Endothelial cell of umbilical vein (primary cell): ENCODE results near the gene NUP43. TPM values are rescaled to one million over a fixed set of nuclear protein-coding genes. Genes with fewer than 3 reads are reported as not detected.
"Not testable (repeated sequence)": the region's sequence is repeated elsewhere in the genome, so short reads cannot be mapped to it uniquely, and the experiment has no call there.

Experiments used
- BruUV-seq: library from RNA; stranded (reverse); fragments of 400-500 nt; replicated peaks from 2 replicates; lab custom pipeline; 2021; lab: Mats Ljungman, UMichigan
- CTCF ChIA-PET: fragments of 300-600, 350-600 bp; sonication (Branson Sonifier 250); formaldehyde crosslinking; loops from one replicate; lab custom pipeline; 2021; ENCODE audit warnings: antibody characterized with exemption, inconsistent platforms; lab: Charles Lee
- POLR2A ChIA-PET: fragments of 300-600, 350-600 bp; sonication (Branson Sonifier 250); formaldehyde crosslinking; loops from one replicate; lab custom pipeline; 2021; ENCODE audit warnings: antibody characterized with exemption, inconsistent platforms; lab: Charles Lee
- DNase-seq: peaks from one replicate; pipeline ENCODE4 v3.0.0-alpha.2; 2011; ENCODE audit warnings: low read depth, low spot score
- FAIRE-seq: peaks from 2 replicates; lab custom pipeline; 2011; peaks lifted over from hg19 to GRCh38; lab: Jason Lieb, UNC
- H2AFZ ChIP-seq: 2 replicates; pipeline ENCODE4 v1.6.0; 2012; ENCODE audit warnings: low read depth, low read length, control low read depth, inconsistent platforms
- H3K27ac ChIP-seq: 2 replicates; pipeline ENCODE4 v1.5.1; 2011; ENCODE audit warnings: low read depth, mild to moderate bottlenecking, control low read depth, low read length, moderate library complexity; ENCODE audit not compliant: insufficient read depth
- H3K27me3 ChIP-seq, 2 experiments: 2 replicates each; pipeline versions ENCODE4 v1.6.0 to v1.6.1; 2011; ENCODE audit warnings: low read length in 2 of 2, mixed read lengths in 1 of 2; ENCODE audit not compliant: control insufficient read depth in 2 of 2, insufficient read depth in 2 of 2
- H3K36me3 ChIP-seq, 2 experiments: 2 replicates in 1 of 2; 3 replicates in 1 of 2; pipeline ENCODE4 v1.5.1; 2011; ENCODE audit warnings: low read length in 2 of 2, mild to moderate bottlenecking in 1 of 2, moderate library complexity in 1 of 2; ENCODE audit not compliant: control insufficient read depth in 2 of 2, insufficient read depth in 2 of 2; ENCODE audit errors: extremely low read depth in 1 of 2
- H3K4me1 ChIP-seq: 3 replicates; pipeline ENCODE4 v1.5.1; 2011; ENCODE audit warnings: mild to moderate bottlenecking, low read length; ENCODE audit not compliant: control insufficient read depth, insufficient read depth; ENCODE audit errors: extremely low read depth
- H3K4me2 ChIP-seq: 2 replicates; pipeline ENCODE4 v1.6.1; 2011; ENCODE audit warnings: low read length, control low read depth, mixed read lengths; ENCODE audit not compliant: insufficient read depth
- H3K4me3 ChIP-seq, 3 experiments: fragments of 200-600 bp in 1 of 3; sonication (generic), shearing (Covaris generic) in 1 of 3; replicated peaks in 1 of 3; 2 replicates each; pipeline ENCODE4 v1.5.1; 2011 to 2016; ENCODE audit warnings: control low read depth in 3 of 3, low read length in 3 of 3, mild to moderate bottlenecking in 2 of 3, inconsistent platforms in 1 of 3, low read depth in 1 of 3, moderate library complexity in 1 of 3; ENCODE audit not compliant: insufficient read depth in 1 of 3
- H3K79me2 ChIP-seq: 2 replicates; pipeline ENCODE4 v1.6.0; 2012; ENCODE audit warnings: low read length, inconsistent platforms; ENCODE audit not compliant: control insufficient read depth, insufficient read depth
- H3K9ac ChIP-seq: replicated peaks from 2 replicates; pipeline ENCODE3; 2011; ENCODE audit warnings: low read length, control low read depth; ENCODE audit not compliant: insufficient read depth; ENCODE audit errors: extremely low read depth
- H3K9me1 ChIP-seq: replicated peaks from 3 replicates; pipeline ENCODE4 v1.6.0; 2011; ENCODE audit warnings: mild to moderate bottlenecking, low read length; ENCODE audit not compliant: control insufficient read depth, insufficient read depth; ENCODE audit errors: extremely low read depth
- H3K9me3 ChIP-seq: replicated peaks from 2 replicates; pipeline ENCODE4 v1.5.1; 2012; ENCODE audit warnings: low read length, inconsistent platforms; ENCODE audit not compliant: control insufficient read depth, insufficient read depth
- H4K20me1 ChIP-seq: replicated peaks from 2 replicates; pipeline ENCODE3; 2011; ENCODE audit warnings: mild to moderate bottlenecking, low read length; ENCODE audit not compliant: control insufficient read depth, insufficient read depth; ENCODE audit errors: extremely low read depth
- EZH2 ChIP-seq: IDR thresholded peaks from 2 replicates; pipeline ENCODE4 v1.6.1; 2012; ENCODE audit warnings: borderline replicate concordance, low read depth, mild to moderate bottlenecking, moderate library complexity, low read length, inconsistent platforms; ENCODE audit not compliant: severe bottlenecking
- FOS ChIP-seq: IDR thresholded peaks from 2 replicates; pipeline ENCODE4 v1.6.1; 2011; ENCODE audit warnings: mild to moderate bottlenecking, low read length, moderate library complexity, borderline replicate concordance; ENCODE audit not compliant: insufficient read depth
- GATA2 ChIP-seq: IDR thresholded peaks from 2 replicates; pipeline ENCODE4 v1.7.0; 2011; ENCODE audit warnings: low read depth, mild to moderate bottlenecking, moderate library complexity, mixed read lengths, low read length; ENCODE audit not compliant: insufficient read length, insufficient read depth
- JUN ChIP-seq: IDR thresholded peaks from 2 replicates; pipeline ENCODE4 v1.6.1; 2011; ENCODE audit warnings: borderline replicate concordance, low read depth; ENCODE audit not compliant: insufficient read length, insufficient read depth
- MYC ChIP-seq: IDR thresholded peaks from one replicate; pipeline ENCODE4 v1.6.1; 2011; ENCODE audit warnings: mild to moderate bottlenecking, low read depth, low read length
- POLR2A ChIP-seq: IDR thresholded peaks from 2 replicates; pipeline ENCODE4 v1.6.1; 2012; ENCODE audit warnings: low read depth, mild to moderate bottlenecking, control low read depth, low read length
- POLR2AphosphoS5 ChIP-seq: IDR thresholded peaks from 2 replicates; pipeline ENCODE4 v1.6.1; 2012; ENCODE audit warnings: low read depth, mild to moderate bottlenecking, control low read depth, low read length, moderate library complexity; ENCODE audit not compliant: insufficient read depth
- dilution Hi-C: fragments of 300-500 bp; cut with MboI; formaldehyde crosslinking; loops from one replicate; pipeline ENCODE4 v1.15.0; 2019; ENCODE audit warnings: low sequenced_read_pairs; ENCODE audit not compliant: extremely low pct_ligation_motif_present
- intact Hi-C: fragments of 100-400 bp; cut with micrococcal nuclease; formaldehyde crosslinking; loops from one replicate; pipeline ENCODE4 v1.10.0; 2022
- polyA plus RNA-seq, 4 experiments: library from polyadenylated mRNA; depleted of rRNA in 3 of 4; stranded (reverse) in 3 of 4; unstranded in 1 of 4; fragments of >200 nt; gene quantifications; 2 replicates each; pipeline versions ENCODE4 v1.2.1 to v1.2.3, GENCODE V29; 2011 to 2012; ENCODE audit warnings: missing spikeins in 1 of 4
- total RNA-seq: library from RNA; stranded (reverse); gene quantifications from 2 replicates; pipeline ENCODE4 v1.2.3, GENCODE V29; 2021
- TF ChIP-seq, protein P1 (sequence below), 2 donors: IDR thresholded peaks; 1 replicate in 1 of 2; 2 replicates in 1 of 2; pipeline ENCODE4 v1.5.1; 2011; ENCODE audit warnings: low read length in 2 of 2, mild to moderate bottlenecking in 2 of 2, moderate library complexity in 2 of 2, control low read depth in 1 of 2, inconsistent platforms in 1 of 2, low read depth in 1 of 2; ENCODE audit not compliant: insufficient read depth in 1 of 2; ENCODE audit errors: extremely low read depth in 1 of 2
- TF ChIP-seq, protein P2 (sequence below): IDR thresholded peaks from 2 replicates; pipeline ENCODE4 v1.6.1; 2011; ENCODE audit not compliant: insufficient read depth, insufficient read length

Gene NUP43
- total and polyA plus RNA-seq, 2 donors (not counting 3 experiments of a cell fraction or from before 2014, with no cell fraction given): 14.9 to 49.0 TPM

DNA sequence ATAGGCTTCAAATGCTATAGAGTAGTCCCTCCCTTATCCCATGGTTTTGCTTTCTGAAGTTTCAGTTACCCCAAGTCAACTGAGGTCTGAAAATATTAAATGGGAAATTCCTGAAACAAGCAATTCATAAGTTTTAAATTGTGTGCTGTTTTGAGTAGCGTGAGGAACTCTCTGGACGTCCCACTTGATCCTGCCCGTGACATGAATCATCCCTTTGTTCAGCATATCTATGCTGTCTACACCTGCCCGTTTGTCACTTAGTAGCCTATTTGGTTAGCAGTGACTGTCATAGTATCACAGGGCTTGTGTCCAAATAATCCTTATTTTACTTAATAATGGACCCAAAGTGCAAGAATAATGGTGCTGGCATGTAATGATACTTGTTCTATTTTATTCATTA lies 8.2 kb upstream of the NUP43 start:
- intact Hi-C loops (no loop called here), dilution Hi-C loops (no loop called here)
- TF ChIP-seq, protein P1, sequence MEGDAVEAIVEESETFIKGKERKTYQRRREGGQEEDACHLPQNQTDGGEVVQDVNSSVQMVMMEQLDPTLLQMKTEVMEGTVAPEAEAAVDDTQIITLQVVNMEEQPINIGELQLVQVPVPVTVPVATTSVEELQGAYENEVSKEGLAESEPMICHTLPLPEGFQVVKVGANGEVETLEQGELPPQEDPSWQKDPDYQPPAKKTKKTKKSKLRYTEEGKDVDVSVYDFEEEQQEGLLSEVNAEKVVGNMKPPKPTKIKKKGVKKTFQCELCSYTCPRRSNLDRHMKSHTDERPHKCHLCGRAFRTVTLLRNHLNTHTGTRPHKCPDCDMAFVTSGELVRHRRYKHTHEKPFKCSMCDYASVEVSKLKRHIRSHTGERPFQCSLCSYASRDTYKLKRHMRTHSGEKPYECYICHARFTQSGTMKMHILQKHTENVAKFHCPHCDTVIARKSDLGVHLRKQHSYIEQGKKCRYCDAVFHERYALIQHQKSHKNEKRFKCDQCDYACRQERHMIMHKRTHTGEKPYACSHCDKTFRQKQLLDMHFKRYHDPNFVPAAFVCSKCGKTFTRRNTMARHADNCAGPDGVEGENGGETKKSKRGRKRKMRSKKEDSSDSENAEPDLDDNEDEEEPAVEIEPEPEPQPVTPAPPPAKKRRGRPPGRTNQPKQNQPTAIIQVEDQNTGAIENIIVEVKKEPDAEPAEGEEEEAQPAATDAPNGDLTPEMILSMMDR (IDR thresholded peaks at IDR 0.05; ENCODE audit: extremely low read depth in 1 of 2, insufficient read depth in 1 of 2, low read depth in 1 of 2, low read length in 2 of 2): no peak
- no peak for TF ChIP-seq GATA2
- no peak for TF ChIP-seq MYC
- TF ChIP-seq, protein P2, sequence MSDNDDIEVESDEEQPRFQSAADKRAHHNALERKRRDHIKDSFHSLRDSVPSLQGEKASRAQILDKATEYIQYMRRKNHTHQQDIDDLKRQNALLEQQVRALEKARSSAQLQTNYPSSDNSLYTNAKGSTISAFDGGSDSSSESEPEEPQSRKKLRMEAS: no peak
- no peak for TF ChIP-seq EZH2
- no peak for TF ChIP-seq POLR2A
- TF ChIP-seq POLR2AphosphoS5: no peak
- TF ChIP-seq JUN: no peak
- no peak for TF ChIP-seq FOS
- Histone ChIP-seq H3K27ac (no peak overlapping the region), H3K4me1 (peaks cover 6% of the 10 kb centered on the region), H3K9me3 (no peaks in the 10 kb centered on the region), H3K4me3 (no peak overlapping the region), H3K9me1 (no peaks in the 10 kb centered on the region), H3K4me2 (no peak overlapping the region), H3K27me3 (no peaks in the 10 kb centered on the region), H4K20me1 (no peaks in the 10 kb centered on the region), H3K79me2 (peaks cover 83% of the 10 kb centered on the region), H2AFZ (no peak overlapping the region), H3K36me3 (no peaks in the 10 kb centered on the region), H3K9ac (no peak overlapping the region)
- BruUV-seq: no TSS peak
- ChIA-PET CTCF (interaction anchor here (2.2 kb wide), 1 partner anchor 9 kb away, joined by 7 read pairs; no protein-coding TSS in a partner anchor), POLR2A (no interaction called here)
- FAIRE-seq: no peak
- no peak for DNase-seq

DNA sequence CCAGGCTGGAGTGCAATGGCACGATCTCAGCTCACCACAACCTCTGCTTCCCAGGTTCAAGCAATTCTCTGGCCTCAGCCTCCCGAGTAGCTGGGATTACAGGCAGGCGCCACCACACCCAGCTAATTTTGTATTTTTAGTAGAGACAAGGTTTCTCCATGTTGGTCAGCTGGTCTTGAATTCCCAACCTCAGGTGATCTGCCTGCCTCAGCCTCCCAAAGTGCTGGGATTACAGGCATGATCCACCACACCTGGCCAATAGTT lies 7.0 kb upstream of the NUP43 start:
- H3K4me2 ChIP-seq, H3K27ac ChIP-seq, H3K36me3 ChIP-seq, H3K27me3 ChIP-seq, H2AFZ ChIP-seq, H3K9me1 ChIP-seq, dilution Hi-C loops, H3K4me1 ChIP-seq, DNase-seq, FAIRE-seq, BruUV-seq, H3K4me3 ChIP-seq, H3K9me3 ChIP-seq, H3K9ac ChIP-seq, H4K20me1 ChIP-seq, intact Hi-C loops: not testable (repeated sequence)
- POLR2A ChIA-PET: interaction anchor here (1.4 kb wide), 1 partner anchor 187 kb away, joined by 4 read pairs; the partner anchor contains the start of gene GINM1
- CTCF ChIA-PET: interaction anchor here (1.2 to 2.2 kb wide), 2 partner anchors 10 to 192 kb away, joined by 3 to 7 read pairs; no protein-coding TSS in a partner anchor
- H3K79me2 ChIP-seq: peaks cover 80% of the 10 kb centered on the region
